Daoy (cell line): ENCODE data around the gene MSL2. TPM values are rescaled to one million over a fixed set of nuclear protein-coding genes. Genes with fewer than 3 reads are reported as not detected.
"Not testable (repeated sequence)": the region's sequence is repeated elsewhere in the genome, so short reads cannot be mapped to it uniquely, and the experiment has no call there.

Experiments
- DNase-seq: peaks from one replicate; pipeline ENCODE4 v3.0.0-alpha.2; 2015; ENCODE audit warnings: low read depth
- total RNA-seq: library from RNA; depleted of rRNA; stranded (reverse); fragments of >200 nt; shearing (Covaris generic); gene quantifications from 2 replicates; pipeline ENCODE4 v1.2.3, GENCODE V29; 2014; rRNA removed

The MSL2 gene
- 5.1 and 24.9 TPM in 2 replicates for total RNA-seq

- DNase-seq: no peak
These were observed at the start of gene MSL2 for GRCh38 chr3:136196064-136196400. Gene MSL2 (minus strand): TSS chr3:136196335. CDS start chr3:136195113, 1,222 bp downstream.

- no peak for DNase-seq
These were observed 49.6 kb upstream of the MSL2 start for GRCh38 chr3:136245691-136246090.

DNA sequence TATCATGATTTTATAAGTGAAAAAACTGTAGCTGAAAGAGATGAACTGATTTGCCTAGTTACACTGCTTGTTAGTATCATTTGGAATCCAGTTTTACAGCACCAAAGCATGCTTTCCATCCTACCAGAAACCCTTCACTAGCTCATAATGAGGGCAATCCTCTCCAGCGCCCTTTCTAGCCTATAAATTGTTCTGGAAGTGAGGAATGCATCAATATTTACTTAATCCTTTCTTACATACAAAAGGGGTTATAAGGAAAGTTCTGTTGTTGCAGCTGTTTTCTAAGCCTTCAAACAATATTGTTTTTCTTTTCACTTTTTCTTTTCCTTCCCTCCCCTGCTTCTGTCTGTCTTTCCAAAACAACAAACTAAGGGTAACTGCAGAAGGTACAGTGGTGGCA lies 43.0 kb upstream of the MSL2 start:
- no peak for DNase-seq

GRCh38 chr3:136237961-136238649 lies 42.0 kb upstream of the MSL2 start:
- no peak for DNase-seq

GRCh38 chr3:136237103-136237502 lies 41.0 kb upstream of the MSL2 start:
- DNase-seq: no peak

DNA sequence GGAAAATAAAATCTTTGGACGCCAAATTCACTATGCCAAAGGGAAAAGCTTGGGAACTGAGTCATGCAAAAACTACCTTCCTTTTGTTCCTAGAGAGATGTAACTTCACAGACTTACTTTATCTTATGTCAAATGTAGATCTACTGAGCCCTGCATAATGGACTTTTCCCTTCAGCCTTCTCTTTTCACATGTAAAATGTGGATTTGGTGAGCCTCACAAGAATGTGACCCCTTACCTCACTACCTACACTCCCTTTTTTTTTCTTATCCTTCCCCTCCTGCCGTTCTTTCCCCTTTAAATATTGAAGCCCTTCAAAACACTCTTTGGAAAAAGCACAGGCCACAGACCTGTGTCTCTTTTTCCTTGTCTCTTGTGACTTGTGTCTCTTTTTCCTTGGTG lies 40.0 kb upstream of the MSL2 start:
- DNase-seq: no peak

DNA sequence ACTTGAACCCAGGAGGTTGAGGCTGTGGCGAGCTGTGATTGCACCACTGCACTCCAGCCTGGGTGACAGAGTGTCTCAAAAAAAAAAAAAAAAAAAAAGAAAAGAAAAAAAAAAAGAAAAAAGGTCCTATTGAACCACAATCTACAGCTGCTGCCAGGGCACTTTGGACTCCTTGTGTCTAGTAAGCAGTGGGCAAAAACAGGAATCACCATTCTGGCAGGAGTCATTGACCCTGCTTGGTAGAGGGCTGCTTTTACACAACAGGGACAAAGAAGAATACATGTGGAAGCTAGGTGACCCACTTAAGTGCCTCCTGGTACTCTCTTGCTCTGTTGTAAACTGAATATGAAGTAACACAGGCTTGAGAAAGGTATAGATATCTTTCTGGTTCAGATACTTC lies 39.4 kb upstream of the MSL2 start:
- no peak for DNase-seq

DNA sequence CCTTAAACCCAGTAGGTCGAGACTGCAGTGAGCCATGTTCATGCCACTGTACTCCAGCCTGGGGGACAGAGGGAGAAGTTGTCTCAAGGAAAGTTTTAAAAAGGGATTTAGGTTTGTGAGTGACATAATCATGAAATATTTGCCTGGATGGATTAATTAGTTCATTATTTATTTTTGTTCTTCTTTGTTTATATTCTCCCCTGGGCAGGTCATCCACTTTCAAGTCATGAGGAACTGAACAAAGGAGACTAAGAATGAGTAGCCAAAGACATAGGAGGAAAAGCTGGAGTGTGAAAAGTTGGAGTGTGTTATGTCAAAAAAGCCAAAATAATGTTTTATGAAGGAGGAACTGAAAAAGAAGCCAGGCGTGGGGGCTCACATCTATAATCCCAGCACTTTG lies 36.3 kb upstream of the MSL2 start:
- DNase-seq: no peak

DNA sequence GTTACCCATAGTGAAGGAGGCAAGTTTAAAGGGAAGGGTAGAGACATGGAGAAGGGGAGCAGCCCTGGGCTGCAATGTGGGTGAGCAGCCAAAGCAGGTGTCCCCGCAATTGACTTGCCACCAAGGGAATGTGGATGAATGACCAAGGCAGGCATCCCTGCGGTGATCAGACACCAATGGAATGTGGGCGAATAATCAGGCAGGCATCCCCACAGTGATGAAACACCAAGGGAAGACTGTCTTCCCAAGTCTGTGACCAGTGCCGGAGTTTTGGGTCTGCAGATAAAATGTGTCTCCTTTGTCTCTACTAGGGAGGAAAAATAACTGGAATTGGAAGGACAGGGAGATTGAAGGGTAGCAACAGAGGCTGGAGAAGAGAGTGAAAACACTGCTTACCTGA lies 26.6 kb upstream of the MSL2 start:
- peak; percentile 11 for DNase-seq

DNA sequence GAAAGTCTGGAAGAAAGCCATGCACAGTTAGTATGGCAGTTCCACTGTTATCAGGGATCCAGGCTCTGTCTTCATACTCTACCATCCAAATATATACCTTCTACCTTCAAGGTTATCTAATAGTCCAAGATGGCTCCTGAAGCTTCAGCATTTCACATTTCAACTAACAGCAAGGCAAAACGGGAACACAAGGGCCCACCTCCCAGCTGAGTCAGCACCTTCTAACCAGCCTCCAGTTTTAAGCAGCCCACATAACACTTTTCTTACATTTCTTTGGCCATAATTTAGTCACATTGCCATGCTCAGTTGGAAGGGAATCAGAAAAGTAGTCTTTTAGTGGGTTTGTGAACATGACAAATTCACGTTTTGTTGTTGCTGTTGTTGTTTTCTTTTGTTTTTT lies 15.4 kb upstream of the MSL2 start:
- DNase-seq: no peak

GRCh38 chr3:136209921-136210320 lies 13.8 kb upstream of the MSL2 start:
- DNase-seq: peak; percentile 25

DNA sequence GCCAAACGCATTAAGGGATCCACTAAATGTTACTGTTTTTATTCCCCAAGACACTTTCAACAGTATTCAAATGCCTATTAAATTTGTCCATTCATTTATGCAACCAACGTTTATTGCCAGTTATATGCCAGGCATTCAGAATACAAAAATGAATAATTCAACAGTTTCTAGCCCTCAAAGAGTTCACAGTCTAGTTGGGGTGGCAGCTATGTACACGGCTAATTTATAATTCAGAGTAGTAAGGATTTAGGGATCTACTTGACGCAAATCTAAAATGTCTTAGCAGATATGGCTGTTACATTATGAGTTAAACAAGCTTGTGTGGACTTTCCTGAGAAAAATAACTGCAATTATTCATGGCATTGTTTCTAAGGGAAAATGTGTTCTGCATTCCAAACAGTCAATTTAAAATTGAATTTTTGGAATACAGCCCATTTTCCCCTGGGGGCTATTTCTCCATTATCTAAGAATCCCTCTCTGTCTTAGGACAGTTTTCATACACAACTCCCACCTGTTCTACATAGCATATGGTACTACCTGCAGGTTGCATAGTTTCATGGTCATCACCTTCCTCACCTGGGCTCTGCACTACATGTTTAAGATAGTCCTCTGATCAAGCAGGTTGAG lies 11.5 kb upstream of the MSL2 start:
- no peak for DNase-seq

DNA sequence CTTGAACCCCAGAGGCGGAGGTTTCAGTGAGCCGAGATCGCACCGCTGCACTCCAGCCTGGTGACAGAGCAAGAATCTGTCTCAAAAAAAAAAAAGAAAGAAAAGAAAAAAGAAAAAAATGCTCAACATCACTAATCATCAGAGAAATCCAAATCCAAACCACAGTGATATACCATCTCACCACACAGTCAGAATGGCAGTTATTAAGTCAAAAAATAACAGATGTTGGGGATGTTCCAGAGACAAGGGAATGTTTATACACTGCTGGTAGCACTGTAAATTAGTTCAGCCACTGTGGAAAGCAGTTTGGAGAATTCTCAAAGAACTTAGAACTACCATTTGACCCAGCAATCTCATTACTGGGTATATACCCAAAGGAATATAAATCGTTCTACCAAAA lies 3.1 kb upstream of the MSL2 start:
- DNase-seq: not testable (repeated sequence)

- DNase-seq: not testable (repeated sequence)
These were observed 2.4 kb upstream of the MSL2 start for GRCh38 chr3:136198462-136199078.

GRCh38 chr3:136197159-136197793 lies 1.1 kb upstream of the MSL2 start:
- DNase-seq: no peak

- DNase-seq: peak; percentile 100
These were observed 445 bp upstream of the MSL2 start for GRCh38 chr3:136196401-136197158.

DNA sequence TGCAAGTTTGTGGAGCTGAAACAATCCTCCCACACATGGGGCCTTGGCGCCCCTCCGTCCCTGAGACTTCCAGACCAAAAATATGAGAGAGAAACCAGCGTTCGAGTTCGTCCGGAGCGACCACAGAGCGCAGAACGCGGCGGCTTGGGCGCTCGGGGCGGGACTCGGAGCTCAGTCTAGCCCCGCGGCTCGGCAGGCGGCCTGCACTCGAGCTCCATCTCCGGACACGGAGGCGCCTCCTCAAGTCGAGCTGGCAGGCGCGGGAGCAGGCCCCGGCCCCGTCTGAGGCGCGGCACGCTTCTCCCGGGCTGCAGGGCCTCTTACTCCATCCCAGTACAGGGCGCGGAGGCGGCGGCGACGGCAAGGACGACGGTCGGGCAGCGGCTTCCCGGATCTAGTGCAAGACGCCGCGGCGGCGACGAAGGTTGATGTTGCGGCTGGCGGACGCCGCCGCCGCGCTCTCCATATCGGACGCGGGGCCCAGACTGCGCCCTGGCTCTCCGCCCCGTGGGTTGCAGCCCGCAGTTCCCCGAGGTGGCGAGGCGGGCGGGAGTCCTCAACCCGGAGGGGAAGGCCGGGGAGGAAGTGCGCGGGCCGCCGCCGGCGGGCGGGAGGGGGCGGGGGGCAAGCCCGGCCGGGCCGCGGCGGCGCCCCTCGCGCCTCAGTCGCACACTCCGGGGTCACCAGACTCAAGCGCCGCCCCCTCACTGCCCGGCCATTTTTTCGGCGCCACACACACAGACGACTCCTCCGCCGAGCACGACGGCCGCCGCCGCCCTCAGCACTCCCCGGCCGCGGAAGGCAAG lies 674 bp downstream of the MSL2 start:
- DNase-seq: peak; percentile 84

DNA sequence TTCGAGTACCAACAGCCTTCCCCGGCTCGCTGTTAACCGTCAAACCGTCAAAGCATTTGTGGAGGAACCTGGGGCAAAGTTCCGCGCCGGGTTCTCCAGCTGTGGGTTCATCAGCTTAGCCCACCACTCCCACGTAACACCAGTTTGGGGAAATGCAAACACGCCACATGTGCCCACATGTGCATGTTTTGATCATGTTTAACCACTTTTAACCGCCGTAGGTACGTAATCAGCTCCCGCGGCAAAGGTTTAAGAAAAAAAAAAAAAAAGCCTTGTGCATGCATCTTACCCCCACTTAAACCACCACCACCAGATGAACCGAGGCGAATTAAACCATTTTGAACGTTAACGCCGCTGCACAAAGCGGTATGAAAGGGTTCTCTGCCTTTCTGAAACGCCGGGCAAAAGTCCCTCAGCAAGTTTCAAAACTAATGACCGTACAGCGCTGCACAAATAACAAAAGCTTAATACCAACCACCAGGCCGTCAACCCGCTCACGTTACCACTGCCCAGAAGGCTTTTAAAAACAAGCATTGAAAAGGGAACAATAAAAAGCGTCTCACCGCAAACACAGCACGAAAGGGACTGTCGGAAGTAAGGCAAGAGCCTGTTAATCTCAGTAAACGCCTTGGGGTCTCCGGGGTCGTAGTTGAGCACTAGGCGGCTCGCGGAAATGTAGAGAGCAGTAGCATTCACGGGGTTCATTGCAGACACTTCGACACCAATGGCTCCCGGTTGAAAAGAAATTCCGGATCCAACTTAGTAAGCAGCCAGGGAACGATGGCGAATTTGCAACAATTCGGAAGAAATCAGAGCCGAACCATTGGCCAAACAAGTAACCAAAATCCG lies 1.5 kb downstream of the MSL2 start:
- DNase-seq: peak; percentile 33

DNA sequence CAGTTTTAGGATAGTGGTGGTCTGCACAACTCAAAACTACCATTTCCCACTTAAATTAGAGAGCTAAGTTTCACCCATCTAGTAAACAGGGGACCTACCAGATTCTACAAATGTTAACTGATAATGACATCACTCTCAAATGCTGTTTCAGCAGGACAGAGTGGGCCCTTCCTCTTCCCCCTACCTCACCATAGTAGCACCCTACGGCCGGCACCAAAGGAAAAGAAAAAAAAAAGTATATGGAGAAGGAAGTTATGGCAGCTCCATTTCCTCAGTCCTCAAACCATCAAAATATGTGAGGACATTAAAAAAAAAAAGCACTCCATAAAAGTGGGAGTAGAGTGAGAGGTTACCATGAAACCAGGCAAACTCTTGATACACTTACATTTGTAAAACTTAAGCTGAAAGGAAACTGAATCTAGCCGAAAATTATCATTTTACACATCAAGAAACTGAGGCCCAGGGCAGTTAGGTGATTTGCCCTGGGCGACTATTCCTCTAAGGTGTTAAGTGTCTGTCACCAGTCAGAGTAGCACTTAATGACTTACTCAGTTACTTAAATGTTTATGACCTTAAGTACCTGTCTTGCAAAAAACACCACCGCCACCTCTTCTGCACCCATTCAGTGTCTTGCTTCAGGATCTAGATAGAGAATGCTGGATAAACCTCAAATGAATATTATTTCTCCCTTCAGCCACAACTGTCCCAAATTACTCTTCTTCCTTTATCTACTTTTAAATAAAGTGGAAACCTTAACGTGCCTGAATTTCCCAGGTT lies 2.7 kb downstream of the MSL2 start:
- DNase-seq: peak; percentile 7
